ENCODE data around the gene CDC42EP1.
"Not testable (repeated sequence)": the region's sequence is repeated elsewhere in the genome, so short reads cannot be mapped to it uniquely, and the experiment has no call there.

GRCh38 chr22:37550921-37551320 is 9.4 kb upstream of the CDC42EP1 start:
- not testable (repeated sequence) for TF ChIP-seq CTCF, EP300, POLR2A (IDR thresholded peaks at IDR 0.05)
